Upper lobe of left lung (tissue), 6 donors: ENCODE results near the gene SV2C. TPM values are rescaled to one million over a fixed set of nuclear protein-coding genes. Genes with fewer than 3 reads are reported as not detected.

Experiments
- ATAC-seq, 2 donors: fragments of 200-7000 bp; cut with Tn5 transposase; one replicate each; pipeline ENCODE4 v1.9.1; 2022; ENCODE audit warnings: mild to moderate bottlenecking in 2 of 2, moderate library complexity in 2 of 2; ENCODE audit not compliant: low FRiP score in 2 of 2
- DNase-seq, 2 donors: peaks; one replicate each; pipeline ENCODE4 v3.0.0-alpha.2; 2019 to 2020
- H3K27ac ChIP-seq, 4 donors: fragments of 200-600 bp; sonication (generic); one replicate each; pipeline ENCODE4 v1.5.1; 2016 to 2019
- H3K27me3 ChIP-seq, 4 donors: fragments of 200-600 bp; sonication (generic); one replicate each; pipeline ENCODE4 v1.5.1; 2017 to 2019
- H3K36me3 ChIP-seq, 4 donors: fragments of 200-600 bp; sonication (generic); one replicate each; pipeline ENCODE4 v1.5.1; 2016 to 2019
- H3K4me1 ChIP-seq, 4 donors: fragments of 200-600 bp; sonication (generic); one replicate each; pipeline ENCODE4 v1.5.1; 2018 to 2019
- H3K4me3 ChIP-seq, 4 donors: fragments of 200-600 bp; sonication (generic); one replicate each; pipeline ENCODE4 v1.5.1; 2017 to 2019; ENCODE audit warnings: mild to moderate bottlenecking in 2 of 4, moderate library complexity in 1 of 4
- H3K9me3 ChIP-seq, 4 donors: fragments of 200-600 bp; sonication (generic); one replicate each; pipeline ENCODE4 v1.5.1; 2018 to 2019
- EP300 ChIP-seq, 4 donors: sonication (generic); formaldehyde crosslinking; IDR thresholded peaks; one replicate each; pipeline ENCODE4 v1.5.1; 2017; ENCODE audit warnings: antibody characterized with exemption in 4 of 4, control low read depth in 2 of 4
- POLR2A ChIP-seq, 4 donors: fragments of 450-650 bp; IDR thresholded peaks; one replicate each; pipeline ENCODE4 v1.5.1; 2016 to 2017; ENCODE audit warnings: antibody characterized with exemption in 4 of 4, mild to moderate bottlenecking in 2 of 4
- POLR2AphosphoS5 ChIP-seq, 2 donors: sonication (generic); formaldehyde crosslinking; IDR thresholded peaks; one replicate each; pipeline ENCODE4 v1.5.1; 2017; ENCODE audit warnings: antibody characterized with exemption in 2 of 2
- WGBS, 2 donors: methylation state at CpG; one replicate each; pipeline ENCODE4 v1.1.5; 2017 to 2018; 5-methylcytosine and 5-hydroxymethylcytosine counted together
- total RNA-seq, 6 donors: library from RNA; depleted of rRNA in 4 of 6; stranded (reverse); fragments of >200 nt in 4 of 6; gene quantifications; one replicate each; pipeline versions ENCODE4 v1.1.0 to v1.2.1, GENCODE V29; 2016 to 2021
- TF ChIP-seq, protein P1 (sequence below), 6 experiments: fragments of 450-650 bp in 4 of 6; fragments of 200-600 bp in 2 of 6; sonication (generic) in 2 of 6; IDR thresholded peaks; one replicate each; pipeline ENCODE4 v1.5.1; 2016 to 2019; ENCODE audit warnings: antibody characterized with exemption in 6 of 6
- donor health status: DM: no; HTN: no; CAD: no; lungs with moderate emphysema.
- donor health status: DM: no; HTN: yes; CAD: no; lungs with severe emphysema.

Gene SV2C
- total RNA-seq, 6 donors from 2014 or later: 0.15 to 0.51 (median 0.21) TPM; not detected in 2

DNA sequence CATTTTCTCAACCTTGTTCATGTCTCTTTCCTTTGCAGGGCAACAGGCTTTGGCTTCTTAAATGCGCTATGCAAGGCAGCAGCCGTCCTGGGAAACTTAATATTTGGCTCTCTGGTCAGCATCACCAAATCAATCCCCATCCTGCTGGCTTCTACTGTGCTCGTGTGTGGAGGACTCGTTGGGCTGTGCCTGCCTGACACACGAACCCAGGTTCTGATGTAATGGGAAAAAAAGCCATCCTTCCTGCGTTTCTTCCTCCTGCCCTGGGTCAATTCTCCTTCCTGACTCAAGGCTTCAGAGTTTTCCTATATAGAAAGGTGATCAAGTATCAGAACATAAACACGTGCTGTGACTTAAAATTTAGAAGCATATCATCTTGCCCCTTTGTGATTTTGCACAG is 242.1 kb downstream of the SV2C start:
- Histone ChIP-seq H3K9me3 (no peaks in the 10 kb centered on the region), H3K36me3 (no peaks in the 10 kb centered on the region), H3K4me1 (peaks cover 9 to 16% (median 13%) of the 10 kb centered on the region in 4 donors), H3K4me3 (no peak overlapping the region), H3K27me3 (no peaks in the 10 kb centered on the region), H3K27ac (no peak overlapping the region)
- WGBS, 2 donors: 34 to 54% methylated on average over 7 of the region's 7 CpGs
- DNase-seq (no peak), ATAC-seq (peak in 1 of 2 donors; percentile 29)
- TF ChIP-seq, protein P1, sequence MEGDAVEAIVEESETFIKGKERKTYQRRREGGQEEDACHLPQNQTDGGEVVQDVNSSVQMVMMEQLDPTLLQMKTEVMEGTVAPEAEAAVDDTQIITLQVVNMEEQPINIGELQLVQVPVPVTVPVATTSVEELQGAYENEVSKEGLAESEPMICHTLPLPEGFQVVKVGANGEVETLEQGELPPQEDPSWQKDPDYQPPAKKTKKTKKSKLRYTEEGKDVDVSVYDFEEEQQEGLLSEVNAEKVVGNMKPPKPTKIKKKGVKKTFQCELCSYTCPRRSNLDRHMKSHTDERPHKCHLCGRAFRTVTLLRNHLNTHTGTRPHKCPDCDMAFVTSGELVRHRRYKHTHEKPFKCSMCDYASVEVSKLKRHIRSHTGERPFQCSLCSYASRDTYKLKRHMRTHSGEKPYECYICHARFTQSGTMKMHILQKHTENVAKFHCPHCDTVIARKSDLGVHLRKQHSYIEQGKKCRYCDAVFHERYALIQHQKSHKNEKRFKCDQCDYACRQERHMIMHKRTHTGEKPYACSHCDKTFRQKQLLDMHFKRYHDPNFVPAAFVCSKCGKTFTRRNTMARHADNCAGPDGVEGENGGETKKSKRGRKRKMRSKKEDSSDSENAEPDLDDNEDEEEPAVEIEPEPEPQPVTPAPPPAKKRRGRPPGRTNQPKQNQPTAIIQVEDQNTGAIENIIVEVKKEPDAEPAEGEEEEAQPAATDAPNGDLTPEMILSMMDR (IDR thresholded peaks at IDR 0.05): no peak
- TF ChIP-seq EP300 (IDR thresholded peaks at IDR 0.05): no peak
- TF ChIP-seq POLR2A (IDR thresholded peaks at IDR 0.05): no peak

DNA sequence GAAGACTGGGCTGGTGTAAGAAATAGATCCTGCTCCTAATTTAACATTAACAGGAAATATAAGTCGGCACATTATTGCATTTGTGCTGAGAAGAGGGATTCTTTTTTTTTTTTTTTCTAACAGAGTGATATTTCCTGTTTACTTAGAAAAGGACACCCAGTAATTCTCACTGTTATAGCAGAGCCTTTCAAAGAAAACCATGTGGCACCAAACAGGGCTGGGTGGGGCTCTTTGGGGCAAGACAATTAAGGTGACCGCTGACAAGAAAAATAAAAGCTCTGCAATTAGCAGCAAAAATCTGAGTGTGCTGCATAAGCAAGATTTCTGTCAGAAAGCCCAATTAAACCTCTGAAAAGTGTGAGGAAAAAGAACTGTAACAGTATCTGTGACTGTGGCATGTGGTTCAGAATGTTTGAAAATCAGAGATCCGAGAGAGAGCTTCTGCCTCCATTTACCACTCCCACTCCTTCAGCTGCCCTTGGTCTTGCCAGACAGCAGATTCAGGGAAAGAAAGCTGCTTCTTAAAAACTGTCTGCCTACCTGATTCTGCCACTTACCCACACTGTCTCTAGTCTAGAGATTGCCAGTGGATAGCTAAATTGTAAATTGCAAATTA is 242.8 kb downstream of the SV2C start:
- no peak overlapping the region for H3K4me3 ChIP-seq
- WGBS, 2 donors: 28 to 29% methylated on average over 3 of the region's 3 CpGs
- H3K36me3 ChIP-seq: no peaks in the 10 kb centered on the region
- peak overlapping the region; percentile 29 to 68 (median 42) for H3K27ac ChIP-seq
- no peaks in the 10 kb centered on the region for H3K9me3 ChIP-seq
- H3K27me3 ChIP-seq: no peaks in the 10 kb centered on the region
- peaks cover 10 to 16% (median 13%) of the 10 kb centered on the region in 4 donors for H3K4me1 ChIP-seq
- ATAC-seq: peak in 1 of 2 donors; percentile 58
- DNase-seq: peak in 1 of 2 donors; percentile 23
- TF ChIP-seq POLR2AphosphoS5 (IDR thresholded peaks at IDR 0.05): no peak
- TF ChIP-seq, protein P1 (IDR thresholded peaks at IDR 0.05): no peak
- no peak for TF ChIP-seq POLR2A (IDR thresholded peaks at IDR 0.05)
- no peak for TF ChIP-seq EP300 (IDR thresholded peaks at IDR 0.05)

DNA sequence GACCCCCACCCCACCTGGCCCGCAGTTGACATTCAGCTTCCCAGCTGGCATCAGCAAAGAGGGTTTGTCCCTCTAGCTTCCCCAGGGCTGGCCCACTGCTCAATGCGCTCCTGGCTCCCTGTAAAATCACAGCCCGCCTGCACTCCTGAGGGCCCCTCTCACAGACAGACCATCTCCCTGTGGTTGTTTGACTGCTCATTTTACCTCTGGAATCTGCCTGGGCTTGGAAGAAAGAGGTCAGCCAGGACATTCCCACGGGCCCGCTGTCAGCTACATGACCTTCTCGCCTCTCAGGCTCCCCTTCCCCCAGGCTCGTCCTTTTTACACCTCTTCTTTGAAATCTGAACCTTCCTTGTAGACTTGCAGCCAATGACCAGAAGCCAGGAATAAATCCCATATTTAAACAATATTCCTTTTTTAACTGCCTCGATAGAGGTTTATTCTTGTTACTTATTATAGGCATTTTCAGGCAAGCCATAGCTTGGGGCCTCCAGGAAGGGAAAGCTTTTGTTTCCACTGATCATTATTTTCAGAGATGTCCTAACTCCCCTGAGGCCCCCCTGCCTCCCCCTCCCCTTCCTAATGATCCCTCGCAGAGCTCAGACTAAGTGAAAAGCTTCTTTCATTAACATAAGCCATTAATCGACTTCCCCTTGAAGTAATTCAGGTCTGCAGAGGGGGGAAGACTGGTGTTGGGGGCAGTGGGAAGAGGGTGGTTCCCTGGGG is 243.6 kb downstream of the SV2C start:
- Histone ChIP-seq H3K27ac (peak overlapping the region; percentile 29 to 68 (median 42)), H3K4me3 (no peak overlapping the region), H3K27me3 (no peaks in the 10 kb centered on the region), H3K9me3 (no peaks in the 10 kb centered on the region), H3K36me3 (no peaks in the 10 kb centered on the region), H3K4me1 (peaks cover 12 to 16% (median 14%) of the 10 kb centered on the region in 4 donors)
- ATAC-seq (no peak), DNase-seq (peak in 1 of 2 donors; percentile 39)
- WGBS, 2 donors: 63 to 64% methylated on average over 10 of the region's 10 CpGs
- TF ChIP-seq EP300 (IDR thresholded peaks at IDR 0.05) (no peak), POLR2AphosphoS5 (IDR thresholded peaks at IDR 0.05) (no peak), POLR2A (IDR thresholded peaks at IDR 0.05) (no peak)
- TF ChIP-seq, protein P1 (IDR thresholded peaks at IDR 0.05): no peak

DNA sequence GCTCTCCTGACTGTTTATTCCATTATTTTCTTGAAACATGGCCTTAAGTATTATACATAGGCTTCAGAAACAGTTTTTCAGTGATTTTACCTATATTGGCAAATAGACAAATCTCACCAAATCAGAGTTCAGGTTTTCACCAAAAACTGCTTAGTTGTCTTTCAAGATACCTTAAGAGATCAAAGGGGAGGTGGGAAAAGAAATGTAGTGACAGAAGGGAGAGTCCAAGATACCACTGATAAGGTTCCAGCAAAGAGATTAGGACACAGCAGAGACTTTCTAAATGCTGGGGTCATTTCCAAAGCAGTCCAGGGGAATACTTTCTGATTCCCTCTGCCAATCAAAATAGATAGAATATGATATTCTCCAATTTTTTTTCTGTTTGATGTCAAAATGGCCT is 246.2 kb downstream of the SV2C start:
- DNase-seq: no peak
- TF ChIP-seq POLR2A (IDR thresholded peaks at IDR 0.05): no peak
- TF ChIP-seq, protein P1 (IDR thresholded peaks at IDR 0.05): no peak
- no peak for TF ChIP-seq POLR2AphosphoS5 (IDR thresholded peaks at IDR 0.05)
- TF ChIP-seq EP300 (IDR thresholded peaks at IDR 0.05): no peak
- Histone ChIP-seq H3K4me3 (no peak overlapping the region), H3K27me3 (no peaks in the 10 kb centered on the region), H3K4me1 (peaks cover 12 to 16% (median 14%) of the 10 kb centered on the region in 4 donors), H3K36me3 (no peaks in the 10 kb centered on the region), H3K9me3 (no peaks in the 10 kb centered on the region), H3K27ac (no peak overlapping the region)
- no peak for ATAC-seq
